C4-2B (cell line): ENCODE data around the gene KRTDAP.

Source experiments
- CTCF ChIP-seq: fragments of 450-650 bp; conservative IDR thresholded peaks from 2 replicates; pipeline ENCODE4 v1.5.1; 2017; ENCODE audit warnings: mild to moderate bottlenecking
- ZFX ChIP-seq: fragments of 450-650 bp; IDR thresholded peaks from 2 replicates; pipeline ENCODE4 v1.6.1; 2017

GRCh38 chr19:35521124-35521743, 31.0 kb upstream of the KRTDAP start:
- TF ChIP-seq CTCF (no peak), ZFX (no peak)
